22Rv1 (cell line): ENCODE results near the gene SLC17A4.
"Not testable (repeated sequence)": the region's sequence is repeated elsewhere in the genome, so short reads cannot be mapped to it uniquely, and the experiment has no call there.

Source experiments
- H3K27ac ChIP-seq: fragments of 450-650 bp; 2 replicates; pipeline ENCODE4 v1.5.1; 2017
- ZFX ChIP-seq: fragments of 450-650 bp; IDR thresholded peaks from 2 replicates; pipeline ENCODE4 v1.6.1; 2017; ENCODE audit warnings: antibody characterized with exemption, borderline replicate concordance
- TF ChIP-seq, protein P1 (sequence below): fragments of 450-650 bp; IDR thresholded peaks from 2 replicates; pipeline ENCODE4 v1.5.1; 2017; ENCODE audit warnings: mild to moderate bottlenecking

The SLC17A4 gene

DNA sequence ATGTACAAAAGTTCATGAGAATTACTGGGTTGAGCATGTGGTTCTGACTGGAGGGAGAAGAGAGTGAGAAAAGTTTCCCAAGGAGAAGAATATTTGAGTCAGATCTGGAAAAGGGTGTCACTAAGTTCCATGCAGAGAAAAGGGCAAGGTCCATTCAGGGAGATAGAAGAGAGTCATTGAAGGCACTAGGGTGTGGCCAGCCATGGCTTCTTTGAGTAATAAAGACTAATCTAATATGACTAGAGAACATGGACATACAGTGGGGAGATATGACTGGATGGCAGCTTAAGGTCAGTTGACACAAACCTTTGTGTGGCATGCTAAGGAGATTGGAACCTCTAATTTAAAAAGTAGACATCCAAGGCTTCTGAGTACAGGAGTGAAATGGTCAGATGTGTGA lies 10.7 kb upstream of the SLC17A4 start:
- TF ChIP-seq, protein P1, sequence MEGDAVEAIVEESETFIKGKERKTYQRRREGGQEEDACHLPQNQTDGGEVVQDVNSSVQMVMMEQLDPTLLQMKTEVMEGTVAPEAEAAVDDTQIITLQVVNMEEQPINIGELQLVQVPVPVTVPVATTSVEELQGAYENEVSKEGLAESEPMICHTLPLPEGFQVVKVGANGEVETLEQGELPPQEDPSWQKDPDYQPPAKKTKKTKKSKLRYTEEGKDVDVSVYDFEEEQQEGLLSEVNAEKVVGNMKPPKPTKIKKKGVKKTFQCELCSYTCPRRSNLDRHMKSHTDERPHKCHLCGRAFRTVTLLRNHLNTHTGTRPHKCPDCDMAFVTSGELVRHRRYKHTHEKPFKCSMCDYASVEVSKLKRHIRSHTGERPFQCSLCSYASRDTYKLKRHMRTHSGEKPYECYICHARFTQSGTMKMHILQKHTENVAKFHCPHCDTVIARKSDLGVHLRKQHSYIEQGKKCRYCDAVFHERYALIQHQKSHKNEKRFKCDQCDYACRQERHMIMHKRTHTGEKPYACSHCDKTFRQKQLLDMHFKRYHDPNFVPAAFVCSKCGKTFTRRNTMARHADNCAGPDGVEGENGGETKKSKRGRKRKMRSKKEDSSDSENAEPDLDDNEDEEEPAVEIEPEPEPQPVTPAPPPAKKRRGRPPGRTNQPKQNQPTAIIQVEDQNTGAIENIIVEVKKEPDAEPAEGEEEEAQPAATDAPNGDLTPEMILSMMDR, result no peak
- no peak for TF ChIP-seq ZFX
- no peak overlapping the region for H3K27ac ChIP-seq

DNA sequence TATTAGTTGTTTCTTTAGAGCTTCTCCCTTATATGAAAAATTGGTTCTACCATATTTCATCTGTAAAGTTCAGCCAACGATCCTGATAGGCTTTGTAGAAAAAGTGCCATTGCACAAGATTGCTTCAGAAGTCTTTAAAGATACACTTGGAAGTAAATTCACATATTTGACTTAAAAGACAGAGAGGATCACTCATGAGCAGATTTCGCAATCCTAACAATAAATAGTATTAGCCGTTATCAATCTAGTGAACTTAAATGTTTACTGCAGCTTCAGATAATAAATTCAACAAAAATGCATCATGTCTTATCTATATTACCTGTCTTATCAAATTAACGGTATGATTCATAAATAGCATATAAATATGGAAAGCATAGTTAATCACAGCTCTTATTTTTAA lies 8.7 kb upstream of the SLC17A4 start:
- no peak overlapping the region for H3K27ac ChIP-seq
- TF ChIP-seq ZFX, result no peak
- TF ChIP-seq, protein P1, result no peak

DNA sequence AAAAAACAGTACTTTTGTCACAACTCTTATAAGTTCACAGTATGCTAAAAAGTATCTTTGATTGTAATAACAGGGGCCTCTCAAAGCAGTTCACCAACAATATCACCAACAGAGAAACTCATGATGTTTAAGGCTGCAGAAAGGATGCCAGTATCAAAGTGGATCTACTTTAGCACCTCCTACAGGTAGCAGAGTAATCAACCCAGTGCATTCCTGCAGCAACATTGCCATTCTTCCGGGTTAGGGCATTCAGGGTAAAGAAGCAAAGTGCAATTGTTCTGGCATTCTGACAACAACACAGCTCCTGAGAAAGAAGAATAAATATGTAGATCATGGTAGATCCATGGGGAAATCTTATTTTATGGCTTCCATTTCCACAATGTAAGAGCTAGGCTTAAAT lies 7.6 kb upstream of the SLC17A4 start:
- no peak overlapping the region for H3K27ac ChIP-seq
- TF ChIP-seq ZFX, result no peak
- TF ChIP-seq, protein P1, result peak; percentile 3

DNA sequence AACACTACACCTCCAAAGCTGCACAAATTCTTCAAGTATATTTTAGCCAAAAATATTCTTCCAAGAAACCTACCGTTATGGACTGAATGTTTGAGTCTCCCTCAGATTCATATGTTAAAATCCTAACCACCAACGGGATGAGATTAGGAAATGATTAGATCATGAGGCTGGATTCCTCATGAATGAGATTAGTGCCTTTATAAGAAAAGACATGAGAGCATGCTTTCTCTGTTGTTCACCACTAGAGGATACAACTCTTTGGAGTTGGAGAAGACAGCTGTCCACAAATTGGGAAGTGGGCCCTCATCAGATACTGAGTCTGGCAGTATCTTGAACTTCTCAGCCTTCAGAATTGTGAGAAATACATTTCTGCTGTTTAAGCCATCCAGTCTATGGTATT lies 7.1 kb upstream of the SLC17A4 start:
- TF ChIP-seq, protein P1, result no peak
- no peak for TF ChIP-seq ZFX

DNA sequence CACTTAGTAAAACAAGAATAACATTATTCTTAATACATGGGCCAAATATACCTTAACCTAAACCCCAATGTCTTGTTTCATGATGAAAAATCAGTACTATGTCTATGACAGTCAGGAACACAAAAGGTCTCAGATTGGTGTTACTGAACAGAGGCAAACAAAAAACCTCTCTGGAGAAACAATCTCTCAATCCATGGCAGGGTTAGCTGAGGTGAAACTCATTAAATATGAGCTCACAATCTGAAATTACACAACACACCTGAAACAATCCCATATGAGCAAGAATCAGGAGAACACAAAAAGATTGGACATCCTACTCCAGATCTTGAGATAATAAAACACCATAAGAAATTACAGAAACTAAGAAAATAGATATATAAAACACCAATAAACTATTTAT lies 6.5 kb upstream of the SLC17A4 start:
- H3K27ac ChIP-seq, result no peak overlapping the region
- no peak for TF ChIP-seq ZFX
- TF ChIP-seq, protein P1, result no peak

More for the DNA sequence above, 7.1 kb upstream of the SLC17A4 start:
- no peak overlapping the region for H3K27ac ChIP-seq

DNA sequence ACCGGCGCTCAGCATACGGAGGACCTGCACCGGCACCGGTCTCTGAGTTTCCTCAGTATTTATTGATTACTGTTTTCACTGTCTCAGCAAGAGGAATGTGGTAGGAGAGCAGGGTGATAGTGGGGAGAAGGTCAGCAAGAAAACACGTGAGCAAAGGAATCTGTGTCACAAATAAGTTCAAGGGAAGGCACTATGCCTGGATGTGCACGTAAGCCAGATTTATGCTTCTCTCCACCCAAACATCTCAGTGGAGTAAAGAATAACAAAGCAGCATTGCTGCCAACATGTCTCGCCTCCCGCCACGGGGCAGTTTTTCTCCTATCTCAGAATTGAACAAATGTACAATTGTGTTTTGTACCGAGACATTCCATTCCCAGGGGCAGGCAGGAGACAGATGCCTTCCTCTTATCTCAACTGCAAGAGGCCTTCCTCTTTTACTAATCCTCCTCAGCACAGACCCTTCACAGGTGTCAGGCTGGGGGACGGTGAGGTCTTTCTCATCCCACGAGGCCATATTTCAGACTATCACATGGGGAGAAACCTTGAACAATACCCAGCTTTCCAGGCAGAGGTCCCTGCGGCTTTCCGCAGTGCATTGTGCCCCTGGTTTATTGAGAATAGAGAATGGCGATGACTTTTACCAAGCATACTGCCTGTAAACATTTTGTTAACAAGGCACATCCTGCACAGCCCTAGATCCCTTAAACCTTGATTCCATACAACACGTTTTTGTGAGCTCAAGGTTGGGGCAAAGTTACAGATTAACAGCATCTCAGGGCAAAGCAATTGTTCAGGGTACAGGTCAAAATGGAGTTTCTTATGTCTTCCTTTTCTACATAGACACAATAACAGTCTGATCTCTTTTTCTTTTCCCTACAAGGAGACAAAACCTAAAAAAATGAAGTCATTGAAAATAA lies 5.7 kb upstream of the SLC17A4 start:
- not testable (repeated sequence) for H3K27ac ChIP-seq

DNA sequence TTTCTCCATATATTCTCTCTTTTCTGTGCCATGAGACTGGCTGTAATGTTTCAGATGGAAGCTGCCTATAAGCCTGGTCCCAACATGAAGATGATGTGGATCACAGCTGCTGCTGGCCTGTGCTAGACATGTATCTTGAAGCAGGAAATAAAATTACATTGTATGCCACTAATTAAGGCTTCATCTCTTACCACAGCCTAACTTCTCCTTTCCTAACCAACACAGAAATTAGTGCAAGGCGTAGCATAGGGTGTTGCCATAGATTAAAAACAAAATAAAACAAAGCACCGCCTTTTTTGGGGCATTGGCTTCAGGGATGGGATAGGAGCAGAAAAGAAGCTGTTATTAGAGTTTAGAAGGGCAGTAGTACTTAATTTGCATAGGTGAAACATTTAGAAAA lies 4.7 kb upstream of the SLC17A4 start:
- H3K27ac ChIP-seq, result no peak overlapping the region
- no peak for TF ChIP-seq ZFX
- TF ChIP-seq, protein P1, result no peak
